ENCODE results near the gene SLC35E2B.

DNA sequence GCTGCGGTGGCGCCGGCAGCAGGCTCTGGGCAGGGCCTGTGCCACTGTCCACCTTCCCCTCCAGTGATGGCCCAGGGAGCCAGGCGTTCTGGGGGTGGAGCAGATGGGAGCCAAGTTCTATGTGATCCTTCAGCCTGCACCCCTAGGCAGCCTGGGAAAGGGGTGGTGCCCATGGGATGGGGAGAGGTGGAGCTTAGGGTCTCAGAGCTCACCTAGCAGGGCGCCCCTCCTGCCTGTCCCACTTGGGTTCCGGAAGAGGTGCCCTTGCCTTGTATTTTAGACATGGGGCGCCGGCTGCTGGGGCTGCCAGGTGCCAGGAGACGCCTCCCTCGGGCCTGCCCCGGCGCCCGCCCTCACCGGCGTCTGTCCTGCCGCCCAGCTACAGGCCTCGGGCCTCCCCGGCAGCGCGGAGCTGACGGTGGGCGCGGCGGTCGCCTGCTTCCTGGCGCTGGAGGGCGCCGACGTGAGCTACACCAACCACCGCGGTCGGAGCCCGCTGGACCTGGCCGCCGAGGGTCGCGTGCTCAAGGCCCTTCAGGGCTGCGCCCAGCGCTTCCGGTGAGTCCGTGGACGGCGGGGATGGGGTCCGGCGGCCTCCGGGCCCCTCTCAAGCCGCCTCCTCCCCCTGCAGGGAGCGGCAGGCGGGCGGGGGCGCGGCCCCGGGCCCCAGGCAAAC lies 63.7 kb downstream of the SLC35E2B start:
- TF ChIP-seq, protein P1, sequence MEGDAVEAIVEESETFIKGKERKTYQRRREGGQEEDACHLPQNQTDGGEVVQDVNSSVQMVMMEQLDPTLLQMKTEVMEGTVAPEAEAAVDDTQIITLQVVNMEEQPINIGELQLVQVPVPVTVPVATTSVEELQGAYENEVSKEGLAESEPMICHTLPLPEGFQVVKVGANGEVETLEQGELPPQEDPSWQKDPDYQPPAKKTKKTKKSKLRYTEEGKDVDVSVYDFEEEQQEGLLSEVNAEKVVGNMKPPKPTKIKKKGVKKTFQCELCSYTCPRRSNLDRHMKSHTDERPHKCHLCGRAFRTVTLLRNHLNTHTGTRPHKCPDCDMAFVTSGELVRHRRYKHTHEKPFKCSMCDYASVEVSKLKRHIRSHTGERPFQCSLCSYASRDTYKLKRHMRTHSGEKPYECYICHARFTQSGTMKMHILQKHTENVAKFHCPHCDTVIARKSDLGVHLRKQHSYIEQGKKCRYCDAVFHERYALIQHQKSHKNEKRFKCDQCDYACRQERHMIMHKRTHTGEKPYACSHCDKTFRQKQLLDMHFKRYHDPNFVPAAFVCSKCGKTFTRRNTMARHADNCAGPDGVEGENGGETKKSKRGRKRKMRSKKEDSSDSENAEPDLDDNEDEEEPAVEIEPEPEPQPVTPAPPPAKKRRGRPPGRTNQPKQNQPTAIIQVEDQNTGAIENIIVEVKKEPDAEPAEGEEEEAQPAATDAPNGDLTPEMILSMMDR (IDR thresholded peaks at IDR 0.05; ENCODE audit: low read length): no peak
- no peak for TF ChIP-seq EZH2 (IDR thresholded peaks at IDR 0.05; ENCODE audit: borderline replicate concordance, low read length)
